HepG2 (cell line): ENCODE measurements around the gene STK38L. TPM values are rescaled to one million over a fixed set of nuclear protein-coding genes. Genes with fewer than 3 reads are reported as not detected.

Experiments used
- ASH2L ChIP-seq: fragments of 300-600, 200-600 bp; sonication (generic); IDR thresholded peaks from 2 replicates; pipeline ENCODE4 v1.7.0; 2017; ENCODE audit warnings: low read depth, mild to moderate bottlenecking, moderate library complexity, mixed read lengths, low read length; ENCODE audit not compliant: insufficient read length
- DMAP1 ChIP-seq: IDR thresholded peaks from 2 replicates; pipeline ENCODE4 v1.6.1; 2016
- SALL1 ChIP-seq: sonication (generic); formaldehyde crosslinking; IDR thresholded peaks from 2 replicates; pipeline ENCODE4 v1.8.0; 2022; ENCODE audit warnings: mild to moderate bottlenecking, missing genetic modification reagents
- ZBTB10 ChIP-seq: sonication (generic); formaldehyde crosslinking; IDR thresholded peaks from 2 replicates; pipeline ENCODE4 v1.4.0; 2020; ENCODE audit warnings: missing genetic modification reagents, borderline replicate concordance
- ZNF598 ChIP-seq: sonication (generic); formaldehyde crosslinking; IDR thresholded peaks from 2 replicates; pipeline ENCODE4 v1.5.1; 2020; ENCODE audit warnings: mild to moderate bottlenecking, missing genetic modification reagents, borderline replicate concordance
- ZNF749 ChIP-seq: sonication (generic); formaldehyde crosslinking; IDR thresholded peaks from 2 replicates; pipeline ENCODE4 v1.8.0; 2022; ENCODE audit warnings: mild to moderate bottlenecking, missing genetic modification reagents, moderate library complexity, borderline replicate concordance
- polyA plus RNA-seq, 8 experiments: library from polyadenylated mRNA; depleted of rRNA in 3 of 8; stranded (reverse) in 7 of 8; unstranded in 1 of 8; fragments of >200 nt; fragmentation: Illumina TruSeq in 4 of 8; extraction: Trizol in 4 of 8; gene quantifications; 2 replicates each; pipeline versions ENCODE4 v1.2.1 to v1.2.3, GENCODE V29; 2011 to 2016; ENCODE audit warnings: low read depth in 4 of 8, missing spikeins in 1 of 8, mixed read lengths in 1 of 8; ENCODE audit not compliant: insufficient read depth in 1 of 8
- total RNA-seq, 5 experiments: library from RNA; depleted of rRNA; stranded (reverse); fragments of >200 nt; fragmentation: Illumina TruSeq; extraction: Trizol; gene quantifications; 2 replicates each; pipeline ENCODE4 v1.2.3, GENCODE V29; 2016; ENCODE audit warnings: low read depth in 1 of 5
- TF ChIP-seq, protein P1 (sequence below): IDR thresholded peaks from 2 replicates; pipeline ENCODE4 v1.4.0; 2020; ENCODE audit warnings: mild to moderate bottlenecking, missing genetic modification reagents

STK38L gene
- total and polyA plus RNA-seq, 2 of the 13 experiments (the other 11 are each of a cell fraction or from before 2014, with no cell fraction given) = 6.1 to 26.4 TPM

DNA sequence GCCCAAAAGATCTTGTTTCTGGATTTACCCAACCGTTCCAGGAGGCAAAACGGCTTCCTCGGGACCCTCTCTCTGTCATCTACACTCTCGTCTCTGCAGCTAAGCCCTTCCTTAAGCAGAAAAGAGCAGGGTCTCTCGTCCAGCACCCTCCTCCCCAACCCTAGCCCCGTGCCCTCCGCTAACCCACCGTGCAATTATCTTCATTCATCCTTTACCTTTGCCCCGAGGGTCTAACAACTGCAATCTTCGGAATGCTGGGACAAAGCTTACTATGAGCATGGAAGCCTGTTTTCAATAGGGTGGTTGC lies 88.3 kb downstream of the STK38L start (continued):
- TF ChIP-seq SALL1 (CRISPR knock-in tag) (peak; percentile 24; the same call in 1 of the 2 replicates), ZNF598 (CRISPR knock-in tag) (peak; percentile 45; the same call in 1 of the 2 replicates), ZNF749 (CRISPR knock-in tag) (0 out of 2 replicates have a peak, but pooled peaks have one; percentile 44), ZBTB10 (no peak), ASH2L (peak; percentile 38), DMAP1 (CRISPR knock-in tag) (peak; percentile 51; the same call in 1 of the 2 replicates)
- TF ChIP-seq, protein P1, sequence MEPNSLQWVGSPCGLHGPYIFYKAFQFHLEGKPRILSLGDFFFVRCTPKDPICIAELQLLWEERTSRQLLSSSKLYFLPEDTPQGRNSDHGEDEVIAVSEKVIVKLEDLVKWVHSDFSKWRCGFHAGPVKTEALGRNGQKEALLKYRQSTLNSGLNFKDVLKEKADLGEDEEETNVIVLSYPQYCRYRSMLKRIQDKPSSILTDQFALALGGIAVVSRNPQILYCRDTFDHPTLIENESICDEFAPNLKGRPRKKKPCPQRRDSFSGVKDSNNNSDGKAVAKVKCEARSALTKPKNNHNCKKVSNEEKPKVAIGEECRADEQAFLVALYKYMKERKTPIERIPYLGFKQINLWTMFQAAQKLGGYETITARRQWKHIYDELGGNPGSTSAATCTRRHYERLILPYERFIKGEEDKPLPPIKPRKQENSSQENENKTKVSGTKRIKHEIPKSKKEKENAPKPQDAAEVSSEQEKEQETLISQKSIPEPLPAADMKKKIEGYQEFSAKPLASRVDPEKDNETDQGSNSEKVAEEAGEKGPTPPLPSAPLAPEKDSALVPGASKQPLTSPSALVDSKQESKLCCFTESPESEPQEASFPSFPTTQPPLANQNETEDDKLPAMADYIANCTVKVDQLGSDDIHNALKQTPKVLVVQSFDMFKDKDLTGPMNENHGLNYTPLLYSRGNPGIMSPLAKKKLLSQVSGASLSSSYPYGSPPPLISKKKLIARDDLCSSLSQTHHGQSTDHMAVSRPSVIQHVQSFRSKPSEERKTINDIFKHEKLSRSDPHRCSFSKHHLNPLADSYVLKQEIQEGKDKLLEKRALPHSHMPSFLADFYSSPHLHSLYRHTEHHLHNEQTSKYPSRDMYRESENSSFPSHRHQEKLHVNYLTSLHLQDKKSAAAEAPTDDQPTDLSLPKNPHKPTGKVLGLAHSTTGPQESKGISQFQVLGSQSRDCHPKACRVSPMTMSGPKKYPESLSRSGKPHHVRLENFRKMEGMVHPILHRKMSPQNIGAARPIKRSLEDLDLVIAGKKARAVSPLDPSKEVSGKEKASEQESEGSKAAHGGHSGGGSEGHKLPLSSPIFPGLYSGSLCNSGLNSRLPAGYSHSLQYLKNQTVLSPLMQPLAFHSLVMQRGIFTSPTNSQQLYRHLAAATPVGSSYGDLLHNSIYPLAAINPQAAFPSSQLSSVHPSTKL (CRISPR knock-in tag) = no peak
